HL-60 (cell line): ENCODE results near the gene CD164L2.

Source experiments
- POLR2AphosphoS5 ChIP-seq: IDR thresholded peaks from 2 replicates; pipeline ENCODE4 v1.6.1; 2012; ENCODE audit warnings: low read depth
- SPI1 ChIP-seq: IDR thresholded peaks from 2 replicates; pipeline ENCODE4 v1.6.1; 2012; ENCODE audit warnings: low read depth, mild to moderate bottlenecking, borderline replicate concordance
- TF ChIP-seq, protein P1 (sequence below): IDR thresholded peaks from one replicate; pipeline ENCODE4 v1.5.1; 2011; ENCODE audit warnings: low read length, control low read depth, inconsistent platforms; ENCODE audit not compliant: insufficient read depth
- TF ChIP-seq, protein P2 (sequence below): IDR thresholded peaks from 2 replicates; pipeline ENCODE4 v1.6.1; 2012; ENCODE audit warnings: low read depth; ENCODE audit not compliant: insufficient replicate concordance

DNA sequence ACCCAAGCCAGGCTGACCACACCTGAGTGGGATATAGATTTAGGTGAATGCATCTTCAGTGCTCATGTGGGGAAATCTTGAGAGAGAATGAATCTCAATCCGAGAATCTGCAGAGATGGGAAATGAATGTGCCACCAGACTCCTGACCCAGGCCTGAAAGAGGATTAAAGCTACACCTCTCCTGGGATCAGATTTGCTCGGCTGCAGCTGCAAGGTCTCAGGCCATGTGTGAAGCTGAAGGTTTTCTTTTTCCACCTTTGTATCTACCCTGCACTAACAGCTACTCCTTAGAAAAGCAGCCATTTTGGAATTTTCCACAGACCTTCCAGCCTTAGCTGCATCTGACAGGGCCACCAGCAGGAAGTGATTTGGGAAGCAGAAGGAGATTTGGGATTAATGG, 27.6 kb upstream of the CD164L2 start:
- TF ChIP-seq POLR2AphosphoS5 (no peak), SPI1 (no peak)
- TF ChIP-seq, protein P1, sequence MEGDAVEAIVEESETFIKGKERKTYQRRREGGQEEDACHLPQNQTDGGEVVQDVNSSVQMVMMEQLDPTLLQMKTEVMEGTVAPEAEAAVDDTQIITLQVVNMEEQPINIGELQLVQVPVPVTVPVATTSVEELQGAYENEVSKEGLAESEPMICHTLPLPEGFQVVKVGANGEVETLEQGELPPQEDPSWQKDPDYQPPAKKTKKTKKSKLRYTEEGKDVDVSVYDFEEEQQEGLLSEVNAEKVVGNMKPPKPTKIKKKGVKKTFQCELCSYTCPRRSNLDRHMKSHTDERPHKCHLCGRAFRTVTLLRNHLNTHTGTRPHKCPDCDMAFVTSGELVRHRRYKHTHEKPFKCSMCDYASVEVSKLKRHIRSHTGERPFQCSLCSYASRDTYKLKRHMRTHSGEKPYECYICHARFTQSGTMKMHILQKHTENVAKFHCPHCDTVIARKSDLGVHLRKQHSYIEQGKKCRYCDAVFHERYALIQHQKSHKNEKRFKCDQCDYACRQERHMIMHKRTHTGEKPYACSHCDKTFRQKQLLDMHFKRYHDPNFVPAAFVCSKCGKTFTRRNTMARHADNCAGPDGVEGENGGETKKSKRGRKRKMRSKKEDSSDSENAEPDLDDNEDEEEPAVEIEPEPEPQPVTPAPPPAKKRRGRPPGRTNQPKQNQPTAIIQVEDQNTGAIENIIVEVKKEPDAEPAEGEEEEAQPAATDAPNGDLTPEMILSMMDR = no peak
- TF ChIP-seq, protein P2, sequence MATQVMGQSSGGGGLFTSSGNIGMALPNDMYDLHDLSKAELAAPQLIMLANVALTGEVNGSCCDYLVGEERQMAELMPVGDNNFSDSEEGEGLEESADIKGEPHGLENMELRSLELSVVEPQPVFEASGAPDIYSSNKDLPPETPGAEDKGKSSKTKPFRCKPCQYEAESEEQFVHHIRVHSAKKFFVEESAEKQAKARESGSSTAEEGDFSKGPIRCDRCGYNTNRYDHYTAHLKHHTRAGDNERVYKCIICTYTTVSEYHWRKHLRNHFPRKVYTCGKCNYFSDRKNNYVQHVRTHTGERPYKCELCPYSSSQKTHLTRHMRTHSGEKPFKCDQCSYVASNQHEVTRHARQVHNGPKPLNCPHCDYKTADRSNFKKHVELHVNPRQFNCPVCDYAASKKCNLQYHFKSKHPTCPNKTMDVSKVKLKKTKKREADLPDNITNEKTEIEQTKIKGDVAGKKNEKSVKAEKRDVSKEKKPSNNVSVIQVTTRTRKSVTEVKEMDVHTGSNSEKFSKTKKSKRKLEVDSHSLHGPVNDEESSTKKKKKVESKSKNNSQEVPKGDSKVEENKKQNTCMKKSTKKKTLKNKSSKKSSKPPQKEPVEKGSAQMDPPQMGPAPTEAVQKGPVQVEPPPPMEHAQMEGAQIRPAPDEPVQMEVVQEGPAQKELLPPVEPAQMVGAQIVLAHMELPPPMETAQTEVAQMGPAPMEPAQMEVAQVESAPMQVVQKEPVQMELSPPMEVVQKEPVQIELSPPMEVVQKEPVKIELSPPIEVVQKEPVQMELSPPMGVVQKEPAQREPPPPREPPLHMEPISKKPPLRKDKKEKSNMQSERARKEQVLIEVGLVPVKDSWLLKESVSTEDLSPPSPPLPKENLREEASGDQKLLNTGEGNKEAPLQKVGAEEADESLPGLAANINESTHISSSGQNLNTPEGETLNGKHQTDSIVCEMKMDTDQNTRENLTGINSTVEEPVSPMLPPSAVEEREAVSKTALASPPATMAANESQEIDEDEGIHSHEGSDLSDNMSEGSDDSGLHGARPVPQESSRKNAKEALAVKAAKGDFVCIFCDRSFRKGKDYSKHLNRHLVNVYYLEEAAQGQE = no peak
